COLO668 (cell line): ENCODE results near the gene RAET1E.

Experiments
- DNase-seq: peaks from one replicate; lab custom pipeline; 2025; ENCODE audit not compliant: unreplicated experiment; lab: John Stamatoyannopoulos, UW

RAET1E gene

DNA sequence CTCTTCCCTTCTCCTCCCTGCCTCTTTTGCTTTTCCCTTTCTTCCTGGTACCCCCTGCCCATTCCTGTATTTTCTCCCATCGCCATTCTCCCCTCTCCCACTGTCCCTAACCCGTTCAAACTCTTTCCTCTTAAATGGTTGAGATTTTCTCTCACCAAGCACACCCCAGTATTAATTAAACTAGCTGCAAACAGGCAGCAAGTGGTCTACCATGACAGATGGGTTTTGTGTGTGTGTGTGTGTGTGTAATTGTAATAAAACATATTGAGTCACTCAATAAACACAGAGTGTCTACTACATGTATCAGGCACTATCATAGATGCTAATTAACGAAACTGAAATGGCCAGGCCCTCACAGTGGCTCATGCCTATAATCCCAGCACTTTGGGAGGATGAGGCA is 6.7 kb downstream of the RAET1E start:
- no peak for DNase-seq

- no peak for DNase-seq
Observed at GRCh38 chr6:149890629-149891045, 7.3 kb downstream of the RAET1E start.

DNA sequence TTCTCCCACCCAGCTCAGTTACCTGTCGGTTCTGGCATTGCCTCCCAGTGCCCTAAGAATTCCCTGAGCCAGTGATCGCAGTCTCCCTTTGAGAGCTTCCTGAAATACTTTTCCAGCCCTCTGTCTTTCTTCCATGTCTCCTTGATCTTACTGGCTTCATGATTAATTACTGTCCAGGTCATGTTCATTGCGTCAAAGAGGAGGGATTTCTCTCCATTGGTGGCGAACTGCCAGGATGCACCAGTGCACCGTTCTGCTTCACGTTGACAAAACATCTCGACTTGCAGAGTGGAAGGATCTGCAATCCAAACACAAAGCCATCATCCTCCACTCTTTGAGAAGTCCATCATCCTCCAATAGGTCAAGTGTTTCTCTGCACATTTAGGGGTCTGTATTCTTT is 8.6 kb downstream of the RAET1E start:
- no peak for DNase-seq

DNA sequence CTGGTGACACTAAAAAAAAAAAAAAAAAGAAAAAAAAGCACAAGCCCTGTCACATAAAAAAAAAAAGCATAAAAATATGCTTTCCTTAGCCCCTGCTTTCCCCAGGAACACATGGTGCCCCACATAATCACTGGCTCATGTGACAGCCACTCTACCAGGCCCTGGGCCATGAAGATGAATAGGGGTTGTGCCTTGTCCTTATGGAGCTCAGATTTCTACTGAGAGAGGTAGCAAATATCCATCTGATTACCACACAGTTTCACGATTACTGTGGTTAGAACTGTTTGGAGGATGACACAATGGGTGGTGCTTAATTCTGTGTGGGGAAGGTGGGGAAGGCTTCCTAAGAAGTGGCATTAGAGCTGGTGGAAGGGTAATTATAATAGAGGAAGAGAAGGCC is 9.3 kb downstream of the RAET1E start:
- no peak for DNase-seq

DNA sequence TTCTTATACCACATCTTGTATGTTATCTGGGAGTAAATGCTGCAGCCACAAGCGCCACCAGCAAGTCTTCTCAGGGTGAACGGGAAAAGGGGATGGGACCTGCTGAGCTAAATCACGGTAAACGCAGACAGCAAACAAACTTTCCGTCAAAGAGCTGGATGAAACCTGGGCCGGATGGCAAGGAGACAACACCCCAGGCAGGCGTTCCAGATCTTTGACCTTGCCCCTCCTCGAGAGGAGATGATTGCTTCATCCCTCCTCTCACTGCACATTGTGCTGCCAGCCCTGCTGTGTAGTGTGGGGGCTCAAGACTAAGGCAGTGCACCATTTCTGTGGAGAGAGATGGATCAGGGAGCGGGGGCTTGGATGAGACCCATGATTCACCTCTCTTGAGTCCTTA is 9.8 kb downstream of the RAET1E start:
- no peak for DNase-seq

DNA sequence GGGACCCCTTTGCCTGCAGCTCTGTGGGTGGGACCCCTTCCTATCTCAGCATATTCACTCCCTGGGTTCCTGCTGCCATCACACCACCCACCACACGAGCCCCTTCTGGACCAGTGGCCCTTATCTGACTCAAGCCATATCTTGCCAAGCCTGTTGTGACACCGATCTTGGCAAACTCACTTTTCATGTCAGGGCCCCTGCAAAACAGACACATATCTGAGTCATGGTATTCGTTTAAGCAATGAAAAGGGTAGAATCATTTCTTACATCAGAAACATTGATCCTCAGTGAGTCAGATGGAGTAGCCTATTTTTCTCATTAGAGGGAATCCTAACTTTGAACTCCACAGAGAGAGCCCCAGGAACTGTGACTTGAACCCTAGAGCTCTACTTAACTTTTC is 10.6 kb downstream of the RAET1E start:
- DNase-seq = no peak

GRCh38 chr6:149885888-149886287 is 12.0 kb downstream of the RAET1E start:
- no peak for DNase-seq

GRCh38 chr6:149884617-149885016 is 13.3 kb downstream of the RAET1E start:
- DNase-seq = no peak

- DNase-seq = no peak
Observed at GRCh38 chr6:149884215-149884614, 13.7 kb downstream of the RAET1E start.

- DNase-seq = no peak
Observed at GRCh38 chr6:149881860-149882259, 16.1 kb downstream of the RAET1E start.

DNA sequence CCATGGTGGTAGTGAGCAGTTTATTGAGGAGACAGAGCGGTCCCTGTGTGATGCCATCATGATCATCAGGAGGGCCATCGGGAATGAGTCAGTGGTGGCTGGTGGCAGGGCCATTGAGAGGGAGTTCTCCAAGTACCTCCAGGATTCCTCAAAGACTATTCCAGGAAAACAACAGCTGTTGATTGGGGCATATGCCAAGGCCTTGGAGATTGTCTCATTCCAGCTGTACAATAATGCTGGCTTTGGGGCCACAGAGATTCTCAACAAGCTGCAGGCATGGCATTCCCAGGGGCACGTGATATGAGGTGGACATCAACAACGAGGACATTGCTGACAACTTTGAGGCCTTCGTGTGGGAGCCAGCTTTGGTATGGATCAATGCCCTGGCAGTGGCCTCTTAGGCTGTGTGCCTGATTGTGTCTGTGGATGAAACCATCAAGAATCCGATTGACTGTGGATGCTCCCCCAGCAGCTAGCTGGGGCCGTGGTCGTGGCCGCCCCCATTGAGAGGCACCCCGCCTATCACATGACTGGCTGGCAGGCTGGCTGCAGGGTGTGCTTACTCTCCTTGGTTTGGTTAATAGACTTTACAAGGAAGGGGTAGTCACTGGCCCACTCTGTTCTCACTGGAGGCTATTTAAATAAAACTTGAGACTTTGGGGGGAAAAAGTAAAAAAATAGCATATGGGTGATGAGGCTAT is 16.7 kb downstream of the RAET1E start:
- no peak for DNase-seq

GRCh38 chr6:149877659-149878058 is 20.3 kb downstream of the RAET1E start:
- no peak for DNase-seq

DNA sequence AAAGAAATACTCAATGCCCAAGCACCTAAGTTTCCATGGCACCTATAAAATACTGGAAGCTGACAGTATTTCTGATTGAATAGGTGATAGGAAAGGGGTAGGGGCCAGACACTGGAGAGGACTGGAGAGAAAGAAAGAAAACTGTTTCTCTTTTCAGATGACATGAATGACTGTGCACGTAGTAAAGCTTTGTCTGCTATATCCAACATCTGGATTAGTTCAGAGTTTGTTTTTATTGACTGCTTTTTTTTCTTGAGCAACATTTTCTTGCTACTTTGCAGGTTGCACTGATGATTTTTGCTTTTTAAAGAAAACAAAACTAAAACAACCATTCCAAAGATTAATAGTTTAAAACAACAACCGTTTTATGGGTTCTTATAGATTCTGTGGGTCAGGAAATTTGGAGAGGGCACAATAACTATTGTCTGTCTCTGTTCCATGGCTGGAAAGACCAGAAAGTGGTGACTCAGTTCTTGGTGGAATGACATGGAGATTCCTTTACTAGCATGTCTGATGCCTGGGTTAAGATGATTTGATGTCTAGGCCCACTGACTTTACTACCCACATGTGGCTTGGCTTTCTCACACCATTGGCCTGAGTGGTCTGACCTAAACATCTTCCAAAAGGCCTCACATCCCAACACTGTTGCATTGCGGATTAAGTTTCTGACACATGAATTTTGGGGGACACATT is 21.5 kb downstream of the RAET1E start:
- DNase-seq = no peak

DNA sequence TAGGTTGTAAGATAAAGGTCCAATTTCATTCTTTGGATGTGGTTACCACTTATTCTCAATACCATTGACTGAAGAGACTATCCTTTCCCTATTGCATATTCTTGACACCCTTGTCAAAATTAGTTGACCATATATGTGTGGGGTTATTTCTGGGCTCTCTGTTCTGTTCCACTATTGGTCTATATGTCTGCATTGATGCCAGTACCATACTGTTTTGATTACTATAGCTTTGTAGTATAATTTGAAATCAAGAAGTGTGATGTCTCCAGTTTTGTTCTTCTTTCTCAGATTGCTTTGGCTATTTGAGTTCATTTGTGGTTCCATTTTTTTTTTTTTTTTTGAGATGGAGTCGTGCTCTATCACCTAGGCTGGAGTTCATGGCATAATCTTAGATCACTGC is 25.7 kb downstream of the RAET1E start:
- no peak for DNase-seq

DNA sequence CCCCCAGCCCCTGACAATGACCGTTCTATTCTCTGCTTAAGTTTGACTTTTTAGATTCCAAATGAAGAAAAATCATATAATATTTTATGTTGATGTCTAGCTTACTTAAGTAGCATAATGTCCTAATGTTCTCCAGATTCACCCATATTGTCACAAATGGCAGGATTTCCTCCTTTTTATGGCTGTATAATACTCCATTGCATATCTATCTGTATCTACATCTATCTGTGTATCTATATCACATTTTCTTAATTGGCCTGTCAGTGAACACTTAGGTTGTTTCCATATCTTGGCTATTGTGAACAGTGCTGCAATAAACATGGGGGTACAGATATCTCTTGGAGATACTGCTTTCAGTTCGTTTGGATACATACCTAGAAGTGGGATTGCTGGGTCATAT is 26.7 kb downstream of the RAET1E start:
- DNase-seq = no peak

GRCh38 chr6:149869275-149869892 is 28.5 kb downstream of the RAET1E start:
- DNase-seq = no peak

GRCh38 chr6:149867876-149868640 is 29.9 kb downstream of the RAET1E start:
- DNase-seq = no peak

GRCh38 chr6:149864578-149865535 is 33.1 kb downstream of the RAET1E start:
- DNase-seq = peak; percentile 9

DNA sequence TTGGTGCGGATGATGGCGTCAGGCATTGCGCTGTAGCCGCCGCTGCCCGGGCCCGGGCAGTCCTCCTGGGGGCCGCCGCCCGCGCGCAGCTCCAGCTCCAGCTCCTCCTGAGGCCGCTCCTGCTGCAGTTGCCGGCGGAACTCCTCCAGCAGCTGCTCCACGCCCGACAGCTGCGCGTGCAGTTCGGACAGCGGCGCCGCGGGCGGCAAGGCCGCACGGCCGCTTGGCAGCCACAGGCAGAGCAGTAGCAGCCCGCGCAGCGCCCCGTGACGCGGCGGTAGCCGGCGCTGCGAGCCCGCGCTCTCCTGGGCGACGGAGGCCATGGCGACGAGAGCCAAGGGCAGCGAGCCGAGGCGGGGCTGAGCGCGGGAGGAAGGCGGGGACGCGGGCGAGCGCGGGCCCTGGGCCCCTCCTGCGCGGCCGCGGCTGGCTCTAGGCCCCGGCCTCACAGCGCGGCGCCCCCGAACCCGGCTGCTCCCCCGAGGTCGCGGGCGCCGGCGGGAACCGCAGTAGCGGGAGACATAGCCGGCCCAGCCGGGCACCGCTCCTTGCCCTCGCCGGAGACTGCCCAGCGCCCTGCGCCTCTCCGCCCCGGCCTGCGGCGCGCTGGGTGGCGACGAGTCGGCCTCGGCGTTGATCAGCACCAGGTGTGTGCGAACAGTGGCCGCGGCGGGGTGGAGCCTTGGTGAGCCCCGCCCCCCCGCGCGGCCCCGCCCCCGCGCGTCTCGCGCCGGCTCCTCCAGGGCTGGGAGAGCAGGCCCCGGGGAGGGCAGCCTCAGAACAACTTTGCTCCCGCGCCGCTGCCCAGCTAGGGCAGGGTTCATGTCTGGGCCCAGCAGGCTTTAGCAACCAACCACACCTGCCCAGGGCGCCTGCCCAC is 34.0 kb downstream of the RAET1E start, which contains the start of gene LRP11:
Gene LRP11 (minus strand): TSS at position 662 of the 880 bp plus-strand sequence. CDS start 339 bp downstream, at position 323.
- DNase-seq = peak; percentile 87
